Retinal pigment epithelial cell (primary cell): ENCODE data around the gene CRLF1.

ENCODE experiments used
- DNase-seq: peaks from one replicate; pipeline ENCODE4 v3.0.0-alpha.2; 2010; ENCODE audit warnings: low read depth
- H3K4me3 ChIP-seq: 2 replicates; pipeline ENCODE4 v1.5.1; 2011; ENCODE audit warnings: mild to moderate bottlenecking, low read length, control low read depth, moderate library complexity
- TF ChIP-seq, protein P1 (sequence below): conservative IDR thresholded peaks from 2 replicates; pipeline ENCODE4 v1.5.1; 2011; ENCODE audit warnings: low read depth, low read length, control low read depth, inconsistent platforms

CRLF1 gene, protein sequence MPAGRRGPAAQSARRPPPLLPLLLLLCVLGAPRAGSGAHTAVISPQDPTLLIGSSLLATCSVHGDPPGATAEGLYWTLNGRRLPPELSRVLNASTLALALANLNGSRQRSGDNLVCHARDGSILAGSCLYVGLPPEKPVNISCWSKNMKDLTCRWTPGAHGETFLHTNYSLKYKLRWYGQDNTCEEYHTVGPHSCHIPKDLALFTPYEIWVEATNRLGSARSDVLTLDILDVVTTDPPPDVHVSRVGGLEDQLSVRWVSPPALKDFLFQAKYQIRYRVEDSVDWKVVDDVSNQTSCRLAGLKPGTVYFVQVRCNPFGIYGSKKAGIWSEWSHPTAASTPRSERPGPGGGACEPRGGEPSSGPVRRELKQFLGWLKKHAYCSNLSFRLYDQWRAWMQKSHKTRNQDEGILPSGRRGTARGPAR

DNA sequence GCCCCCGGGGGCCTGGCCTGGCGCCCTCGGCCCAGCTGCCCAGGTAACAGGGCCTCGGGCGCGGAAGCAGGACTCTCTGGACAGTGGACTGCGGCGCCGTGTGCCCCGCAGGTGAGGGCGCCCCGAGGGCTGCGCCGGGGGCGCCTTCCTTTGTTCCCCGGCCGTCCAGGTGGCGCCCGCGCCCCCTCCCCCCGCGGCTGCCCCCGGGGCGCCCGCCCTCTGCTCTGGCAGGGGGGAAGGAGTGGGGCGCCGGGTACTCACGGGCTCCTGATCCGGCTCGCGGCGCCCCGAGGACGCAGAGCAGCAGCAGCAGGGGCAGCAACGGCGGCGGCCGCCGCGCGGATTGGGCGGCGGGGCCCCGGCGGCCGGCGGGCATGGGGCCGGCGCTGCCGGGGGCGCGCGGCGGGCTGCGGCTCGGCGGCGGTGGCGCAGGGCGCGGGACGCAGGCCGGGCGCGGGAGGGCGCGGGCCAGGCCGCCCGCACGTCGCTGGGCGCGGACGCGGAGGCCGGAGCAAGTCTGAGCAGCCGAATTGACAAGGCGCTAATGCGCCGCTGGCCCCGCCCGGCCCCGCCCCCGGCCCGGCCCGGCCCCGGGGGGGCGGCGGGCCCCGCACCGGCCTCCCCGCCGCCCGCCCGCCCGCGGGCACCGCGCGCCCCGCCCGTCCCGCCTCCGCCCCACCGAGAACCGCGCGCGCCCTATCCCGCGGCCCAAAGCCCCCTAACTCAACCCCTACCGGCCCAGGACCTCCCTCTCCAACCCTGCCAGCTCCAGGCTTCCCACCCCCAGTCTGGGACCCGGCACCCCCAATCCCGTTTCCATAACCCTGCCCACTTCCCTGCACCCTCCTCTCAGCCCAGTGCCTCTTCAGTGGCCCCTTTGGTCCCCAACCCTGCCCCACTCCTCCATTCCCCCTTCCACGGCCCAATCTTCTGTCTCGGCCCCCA lies at the start of gene CRLF1:
Gene CRLF1 (minus strand): TSS at position 519 of the 945 bp plus-strand sequence. CDS start 143 bp downstream, at position 376.
- TF ChIP-seq, protein P1, sequence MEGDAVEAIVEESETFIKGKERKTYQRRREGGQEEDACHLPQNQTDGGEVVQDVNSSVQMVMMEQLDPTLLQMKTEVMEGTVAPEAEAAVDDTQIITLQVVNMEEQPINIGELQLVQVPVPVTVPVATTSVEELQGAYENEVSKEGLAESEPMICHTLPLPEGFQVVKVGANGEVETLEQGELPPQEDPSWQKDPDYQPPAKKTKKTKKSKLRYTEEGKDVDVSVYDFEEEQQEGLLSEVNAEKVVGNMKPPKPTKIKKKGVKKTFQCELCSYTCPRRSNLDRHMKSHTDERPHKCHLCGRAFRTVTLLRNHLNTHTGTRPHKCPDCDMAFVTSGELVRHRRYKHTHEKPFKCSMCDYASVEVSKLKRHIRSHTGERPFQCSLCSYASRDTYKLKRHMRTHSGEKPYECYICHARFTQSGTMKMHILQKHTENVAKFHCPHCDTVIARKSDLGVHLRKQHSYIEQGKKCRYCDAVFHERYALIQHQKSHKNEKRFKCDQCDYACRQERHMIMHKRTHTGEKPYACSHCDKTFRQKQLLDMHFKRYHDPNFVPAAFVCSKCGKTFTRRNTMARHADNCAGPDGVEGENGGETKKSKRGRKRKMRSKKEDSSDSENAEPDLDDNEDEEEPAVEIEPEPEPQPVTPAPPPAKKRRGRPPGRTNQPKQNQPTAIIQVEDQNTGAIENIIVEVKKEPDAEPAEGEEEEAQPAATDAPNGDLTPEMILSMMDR = no peak
- no peak for DNase-seq
- H3K4me3 ChIP-seq = no peak within 1 kb of the TSS

GRCh38 chr19:18655173-18655844 lies 48.7 kb upstream of the CRLF1 start:
- H3K4me3 ChIP-seq = no peak overlapping the region
- TF ChIP-seq, protein P1 = no peak
- DNase-seq = no peak

GRCh38 chr19:18654469-18654868 lies 47.9 kb upstream of the CRLF1 start:
- DNase-seq = no peak
- no peak overlapping the region for H3K4me3 ChIP-seq
- TF ChIP-seq, protein P1 = no peak

DNA sequence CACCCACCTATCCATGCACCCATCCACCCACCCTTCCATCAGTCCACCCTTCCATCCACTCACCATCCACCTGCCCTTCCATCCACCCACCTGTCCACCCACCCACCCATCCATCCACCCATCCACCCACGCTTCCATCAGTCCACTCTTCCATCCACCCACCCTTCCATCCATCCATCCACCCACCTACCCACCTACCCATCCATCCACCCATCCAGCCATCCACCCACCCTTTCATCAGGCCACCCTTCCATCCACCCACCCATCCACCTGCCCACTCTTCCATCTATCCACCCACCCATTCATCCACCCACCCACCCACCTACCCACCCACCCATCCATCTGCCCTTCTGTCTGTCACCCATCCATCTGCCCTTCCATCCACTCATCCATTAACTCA lies 47.3 kb upstream of the CRLF1 start:
- H3K4me3 ChIP-seq = no peak overlapping the region
- TF ChIP-seq, protein P1 = no peak
- DNase-seq = no peak

DNA sequence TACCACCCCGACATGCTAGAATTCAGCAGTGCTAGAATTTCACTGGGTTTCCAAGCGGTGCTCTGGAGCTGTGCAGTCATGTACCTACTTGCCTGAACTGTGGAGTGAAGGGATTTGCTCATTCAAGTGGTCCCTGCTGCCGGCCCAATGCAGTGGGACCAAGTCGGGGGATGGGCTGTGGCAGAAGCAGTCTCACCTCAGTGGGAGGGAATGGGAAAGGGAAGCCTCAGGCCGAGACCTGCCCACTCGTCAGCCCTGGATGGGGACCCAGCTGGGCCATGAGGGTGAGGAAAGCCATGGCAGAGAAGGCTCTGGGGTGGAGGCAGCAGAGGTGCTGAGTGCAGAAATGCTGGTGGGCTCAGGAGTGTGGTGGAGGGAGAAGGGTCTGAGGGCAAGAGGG lies 45.1 kb upstream of the CRLF1 start:
- TF ChIP-seq, protein P1 = no peak
- H3K4me3 ChIP-seq = no peak overlapping the region
- DNase-seq = no peak

- TF ChIP-seq, protein P1 = no peak
Observed at GRCh38 chr19:18651300-18651699, 44.7 kb upstream of the CRLF1 start.

More at GRCh38 chr19:18651300-18651699, 44.7 kb upstream of the CRLF1 start:
- no peak for DNase-seq
- H3K4me3 ChIP-seq = no peak overlapping the region
